Iris pigment epithelial cell (primary cell): ENCODE measurements around the gene FAM184A.
"Not testable (repeated sequence)": the region's sequence is repeated elsewhere in the genome, so short reads cannot be mapped to it uniquely, and the experiment has no call there.

Experiments used
- DNase-seq: peaks from one replicate; pipeline ENCODE4 v3.0.0-alpha.2; 2011; ENCODE audit warnings: low read depth

The FAM184A gene

DNA sequence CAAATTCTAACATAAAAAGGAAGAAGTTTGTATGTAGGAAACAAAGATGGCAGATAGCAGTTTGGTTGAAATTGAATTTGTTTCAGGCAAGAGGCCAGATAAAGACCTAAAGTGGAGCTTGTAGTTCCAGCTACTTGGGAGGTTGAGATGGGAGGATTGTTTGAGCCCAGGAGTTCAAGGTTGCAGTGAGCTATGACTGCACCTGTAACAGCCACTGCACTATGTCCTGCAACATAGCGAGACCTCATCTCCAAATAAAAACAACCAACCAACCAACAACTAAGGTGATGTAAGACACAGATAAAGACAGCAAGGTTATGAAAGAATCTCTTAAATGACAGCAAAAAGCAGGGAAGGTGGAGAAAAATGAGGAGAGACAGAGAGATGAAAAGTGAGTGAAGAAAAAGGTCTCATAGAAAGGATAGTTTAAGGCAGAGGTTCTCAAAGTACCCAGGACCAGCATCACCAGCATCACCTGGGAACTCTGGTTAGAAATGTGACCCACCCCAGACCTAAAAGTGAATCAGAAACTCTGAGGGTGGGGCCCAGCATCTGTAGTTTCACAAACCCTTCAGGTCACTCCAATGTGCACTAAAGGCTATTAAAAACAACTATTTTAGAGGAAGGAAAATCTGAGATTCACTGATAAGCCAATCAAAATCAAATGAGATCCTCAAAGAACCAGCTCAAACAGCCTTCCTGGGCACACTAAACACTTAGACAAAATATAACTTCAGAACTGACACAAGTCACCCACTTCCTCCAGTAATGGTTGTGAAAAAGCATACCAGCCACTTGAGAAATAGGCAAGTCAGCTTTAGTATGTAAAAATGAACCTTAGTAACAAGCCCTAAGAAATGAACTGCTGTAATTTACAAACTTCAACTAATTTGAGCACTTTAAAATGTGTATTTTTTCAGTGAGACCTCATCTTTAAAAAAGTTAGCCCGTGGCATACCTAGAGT lies 57.6 kb downstream of the FAM184A start:
- no peak for DNase-seq

DNA sequence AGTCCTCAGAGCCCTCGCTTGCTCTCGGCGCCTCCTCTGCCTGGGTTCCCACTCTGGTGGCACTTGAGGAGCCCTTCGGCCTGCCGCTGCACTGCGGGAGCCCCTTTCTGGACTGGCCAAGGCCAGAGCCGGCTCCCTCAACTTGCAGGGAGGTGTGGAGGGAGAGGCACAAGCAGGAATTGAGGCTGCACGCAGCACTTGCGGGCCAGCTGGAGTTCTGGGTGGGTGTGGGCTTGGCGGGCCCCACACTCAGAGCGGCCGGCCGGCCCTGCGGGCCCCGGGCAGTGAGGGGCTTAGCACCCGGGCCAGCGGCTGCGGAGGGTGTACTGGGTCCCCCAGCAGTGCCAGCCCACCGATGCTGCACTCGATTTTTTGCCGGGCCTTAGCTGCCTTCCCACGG lies 63.3 kb downstream of the FAM184A start:
- DNase-seq, result not testable (repeated sequence)

DNA sequence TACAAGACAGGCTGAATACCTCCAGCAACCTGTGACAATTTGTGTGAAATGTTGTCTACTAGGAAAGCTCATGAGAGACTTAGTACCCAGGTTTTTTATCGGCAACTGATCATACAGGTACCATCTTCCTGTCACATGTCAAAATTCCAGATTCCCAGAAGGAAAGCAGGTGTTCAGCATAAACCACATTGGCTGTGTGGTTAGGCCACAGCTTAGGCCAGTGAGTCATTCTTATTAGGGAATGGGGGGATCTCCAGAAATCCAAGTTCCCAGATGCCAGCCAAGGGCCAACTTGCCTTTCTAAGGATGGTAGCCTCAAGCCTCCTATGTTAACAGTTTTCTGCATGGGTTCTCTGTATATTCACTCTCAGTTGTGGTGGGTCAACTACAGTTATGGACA lies 65.9 kb downstream of the FAM184A start:
- no peak for DNase-seq

DNA sequence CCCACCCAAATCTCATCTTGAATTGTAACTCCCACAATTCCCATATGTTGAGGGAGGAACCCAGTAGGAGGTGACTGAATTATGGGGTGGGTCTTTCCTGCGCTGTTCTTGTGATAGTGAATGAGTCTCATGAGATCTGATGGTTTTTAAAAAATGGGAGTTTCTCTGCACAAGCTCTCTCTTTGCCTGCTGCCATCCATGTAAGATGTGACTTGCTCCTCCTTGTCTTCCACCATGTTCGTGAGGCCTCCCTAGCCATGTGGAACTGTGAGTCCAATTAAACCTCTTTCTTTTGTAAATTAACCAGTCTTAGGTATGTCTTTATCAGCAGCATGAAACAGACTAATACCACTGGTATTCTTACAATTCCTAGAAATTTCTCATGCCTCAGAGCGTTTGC lies 69.2 kb downstream of the FAM184A start:
- DNase-seq, result not testable (repeated sequence)

DNA sequence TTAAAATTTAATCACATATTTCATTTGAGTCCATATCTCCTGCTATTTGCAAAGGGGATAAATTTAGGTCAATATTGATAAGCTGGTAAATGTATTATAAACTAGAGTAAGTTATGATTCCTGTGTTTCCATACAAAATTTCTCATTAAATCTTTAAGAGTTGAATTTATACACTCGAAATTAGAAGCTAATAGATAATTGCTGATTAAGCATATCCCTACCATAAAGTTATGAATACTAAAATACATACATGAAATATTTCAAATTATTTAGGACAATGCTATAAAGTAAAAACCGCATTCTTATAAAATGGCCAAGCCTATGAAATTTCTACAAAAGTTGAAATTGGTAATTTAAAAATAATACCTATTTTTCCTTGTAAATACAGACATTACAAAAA lies 71.5 kb downstream of the FAM184A start:
- DNase-seq, result no peak

DNA sequence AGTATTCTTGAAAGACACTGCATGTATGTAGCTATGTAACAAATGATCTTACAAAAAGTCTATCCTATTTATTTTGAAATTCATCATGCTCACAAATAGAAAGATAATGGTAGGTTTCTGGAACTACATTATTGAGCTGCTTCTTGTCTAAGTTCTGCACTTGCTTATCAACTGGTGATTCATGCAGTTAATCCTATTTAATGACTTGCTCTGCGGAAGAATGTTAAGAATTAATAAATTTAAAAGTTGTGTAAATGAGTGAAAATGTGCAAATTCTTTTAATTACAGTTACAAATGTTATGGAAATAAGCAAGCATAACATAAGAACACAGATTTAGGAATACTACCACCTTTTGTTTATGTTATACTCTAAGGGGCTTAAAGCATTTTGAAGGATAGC lies 76.4 kb downstream of the FAM184A start:
- no peak for DNase-seq

DNA sequence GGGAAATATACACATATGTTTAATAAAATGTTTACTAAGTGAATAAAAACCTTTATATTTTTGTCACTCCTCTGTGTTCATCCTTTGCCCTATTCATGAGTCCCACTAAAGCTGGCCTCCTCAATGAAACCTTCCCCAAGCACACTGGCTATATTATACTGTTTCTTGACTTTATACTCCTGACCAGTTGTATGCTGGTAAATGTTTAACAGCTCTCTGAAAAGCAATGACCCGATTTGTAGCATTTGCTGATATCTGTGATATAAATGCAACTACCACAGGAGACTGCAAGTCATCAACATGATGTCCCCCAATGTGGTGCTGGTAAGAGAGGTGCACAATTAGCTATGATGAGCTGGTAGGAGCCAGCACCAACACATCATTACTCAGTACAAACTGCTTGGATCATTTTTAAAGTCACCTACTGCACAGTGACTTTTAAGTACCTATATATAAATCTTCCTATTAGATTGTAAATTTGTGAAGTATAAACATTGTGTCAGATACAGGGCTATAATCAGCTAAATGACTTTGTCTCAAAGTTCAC lies 78.9 kb downstream of the FAM184A start:
- no peak for DNase-seq

DNA sequence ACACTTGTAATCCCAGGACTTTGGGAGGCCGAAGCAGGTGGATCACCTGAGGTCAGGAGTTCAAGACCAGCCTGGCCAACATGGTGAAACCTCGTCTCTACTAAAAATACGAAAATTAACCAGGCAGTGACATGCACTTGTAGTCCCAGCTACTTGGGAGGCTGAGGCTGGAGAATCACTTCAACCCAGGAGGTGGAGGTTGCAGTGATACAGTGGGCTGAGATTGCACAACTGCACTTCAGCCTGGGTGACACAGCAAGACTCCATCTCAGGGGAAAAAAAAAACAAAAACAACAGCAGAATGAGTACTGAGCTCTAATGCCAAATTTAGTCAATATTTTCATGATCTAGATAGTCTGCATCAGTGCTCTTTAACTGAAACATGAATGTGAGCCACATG lies 81.0 kb downstream of the FAM184A start:
- DNase-seq, result not testable (repeated sequence)

DNA sequence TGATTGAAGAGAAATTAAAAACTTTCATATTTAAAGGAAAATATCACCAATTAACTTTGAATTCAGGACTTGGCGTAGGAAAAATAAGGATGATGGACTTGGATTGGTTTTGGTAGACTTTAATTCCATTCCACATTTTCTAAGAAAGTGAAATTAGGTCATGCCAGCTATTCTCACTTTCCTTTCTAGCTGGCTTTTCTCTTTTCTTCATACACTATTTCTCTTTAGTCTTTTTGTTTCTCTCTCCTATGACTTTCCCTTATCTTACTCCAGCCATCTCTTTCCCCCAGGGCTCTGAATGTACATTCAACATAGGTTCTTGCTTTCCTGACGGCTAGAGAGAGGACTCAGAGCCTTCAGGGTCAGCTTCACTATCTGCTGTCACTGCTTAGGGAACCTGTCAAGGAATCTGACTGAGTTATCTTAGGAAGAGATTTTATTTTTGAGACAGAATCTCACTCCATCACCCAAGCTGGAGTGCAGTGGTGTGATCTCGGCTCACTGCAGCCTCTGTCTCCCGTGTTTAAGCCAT lies 82.1 kb downstream of the FAM184A start:
- DNase-seq, result no peak

DNA sequence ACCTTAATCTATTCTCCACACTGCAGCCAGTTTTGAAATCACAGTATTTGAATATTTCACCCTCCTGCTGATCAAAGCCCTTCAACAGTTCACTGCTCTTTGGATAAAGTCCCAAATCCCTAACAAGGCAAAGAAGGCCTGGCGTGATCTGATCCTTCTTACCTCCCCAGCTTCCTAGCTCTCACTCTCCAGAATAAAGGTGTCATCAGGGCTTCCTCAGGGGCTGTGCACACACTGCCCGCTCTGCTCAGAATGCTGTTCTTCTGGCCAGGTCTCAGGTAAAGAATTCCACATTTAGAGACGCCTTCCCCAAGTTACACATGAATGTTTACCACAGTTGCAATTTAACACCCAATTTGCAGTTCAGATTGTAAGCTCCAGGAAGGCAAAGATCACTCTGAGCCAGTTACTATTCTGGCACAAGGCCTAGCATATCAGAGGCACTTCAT lies 84.6 kb downstream of the FAM184A start:
- DNase-seq, result no peak

DNA sequence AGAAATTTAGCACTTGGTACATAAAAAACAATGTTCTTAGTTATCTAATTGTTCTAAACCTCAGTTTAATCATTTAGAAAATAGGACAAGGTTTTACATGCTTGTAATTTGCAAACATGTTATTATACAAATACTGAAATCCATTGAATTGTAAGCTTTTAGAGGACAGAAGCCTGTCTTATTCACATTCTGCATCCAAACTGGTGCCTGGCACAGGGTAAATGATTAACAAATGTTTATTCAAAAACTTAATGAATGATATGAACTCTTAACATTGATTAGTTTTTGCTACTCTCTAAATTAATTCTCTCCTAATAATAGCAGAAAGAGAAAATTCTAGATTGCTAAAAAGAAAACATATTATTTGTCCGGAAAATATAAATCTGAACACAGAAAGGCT lies 85.1 kb downstream of the FAM184A start:
- DNase-seq, result no peak

DNA sequence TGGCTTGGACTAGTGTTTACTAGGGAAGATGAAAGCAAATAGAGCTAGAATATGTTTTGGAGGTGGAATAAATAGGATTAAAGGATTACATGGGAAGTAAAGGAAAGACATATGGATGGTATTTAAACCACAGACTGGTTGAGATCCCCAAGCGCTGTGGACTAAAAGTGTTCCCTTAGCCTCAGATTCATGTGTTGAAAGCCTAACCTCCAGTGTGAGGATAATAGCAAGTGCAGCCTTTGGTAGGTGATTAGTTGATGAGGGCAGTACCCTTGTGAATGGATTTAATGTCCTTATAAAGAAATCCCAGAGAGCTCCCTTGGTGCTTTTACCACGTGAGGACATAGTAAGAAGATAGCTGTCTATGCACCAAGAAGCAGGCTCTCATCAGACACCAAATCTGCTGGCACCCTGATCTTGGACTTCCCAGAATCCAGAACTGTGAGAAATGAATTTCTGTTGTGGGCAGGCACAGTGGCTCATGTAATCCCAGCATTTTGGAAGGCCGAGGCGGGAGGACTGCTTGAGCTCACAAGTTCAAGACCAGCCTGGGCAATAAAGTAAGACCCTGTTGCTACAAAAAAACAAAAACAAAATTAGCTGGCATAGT lies 86.2 kb downstream of the FAM184A start:
- DNase-seq, result no peak

DNA sequence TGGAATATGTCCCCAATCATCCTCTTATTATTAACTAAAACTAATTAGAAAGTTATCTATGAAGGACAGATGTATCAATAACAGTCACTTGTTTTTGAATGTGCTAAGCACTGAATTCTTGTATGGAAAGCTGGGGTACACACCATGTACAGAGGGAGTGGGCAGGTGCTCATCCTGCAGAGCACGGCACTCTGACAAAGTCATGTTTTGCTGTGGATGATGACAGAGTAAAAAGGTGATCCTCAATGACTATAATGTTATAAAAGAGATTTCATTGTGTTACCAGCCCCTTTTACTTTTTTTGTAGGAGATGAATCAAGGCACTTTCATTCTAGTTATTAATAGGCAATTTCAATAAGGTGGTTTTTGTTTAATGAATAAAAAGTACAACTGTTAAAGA lies 92.2 kb downstream of the FAM184A start:
- DNase-seq, result no peak

DNA sequence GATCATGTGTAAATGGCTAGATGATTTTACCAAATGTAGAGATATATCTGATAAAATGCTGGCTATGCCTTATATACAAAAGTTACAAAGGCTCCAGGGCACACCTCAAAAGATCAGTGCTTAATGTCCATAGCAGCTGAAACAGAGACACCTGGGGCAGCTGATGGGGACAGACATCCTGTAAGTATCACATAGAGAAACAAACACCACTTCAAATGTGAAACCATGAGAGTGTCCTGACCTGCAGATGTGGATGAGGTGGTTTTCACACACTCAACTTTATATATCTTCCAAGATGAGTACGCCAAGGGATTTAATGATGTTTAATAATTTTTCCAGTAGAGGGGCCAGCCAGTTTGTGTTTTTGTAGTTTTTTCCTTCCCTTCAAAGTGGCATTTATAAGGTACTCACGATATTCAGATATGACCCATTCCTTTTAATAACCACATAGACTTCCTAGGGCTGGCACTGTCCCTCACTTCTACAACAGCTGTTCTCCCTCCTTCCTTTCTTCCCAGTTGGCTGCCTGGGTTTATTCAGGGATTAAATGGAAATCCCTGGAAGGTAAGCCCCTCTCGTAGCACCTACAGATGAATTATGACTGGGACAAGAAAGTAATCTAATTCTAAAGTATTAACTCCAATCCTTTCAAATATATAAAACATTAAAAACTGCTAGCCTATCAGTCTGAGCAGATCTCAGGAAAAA lies 93.2 kb downstream of the FAM184A start:
- no peak for DNase-seq

DNA sequence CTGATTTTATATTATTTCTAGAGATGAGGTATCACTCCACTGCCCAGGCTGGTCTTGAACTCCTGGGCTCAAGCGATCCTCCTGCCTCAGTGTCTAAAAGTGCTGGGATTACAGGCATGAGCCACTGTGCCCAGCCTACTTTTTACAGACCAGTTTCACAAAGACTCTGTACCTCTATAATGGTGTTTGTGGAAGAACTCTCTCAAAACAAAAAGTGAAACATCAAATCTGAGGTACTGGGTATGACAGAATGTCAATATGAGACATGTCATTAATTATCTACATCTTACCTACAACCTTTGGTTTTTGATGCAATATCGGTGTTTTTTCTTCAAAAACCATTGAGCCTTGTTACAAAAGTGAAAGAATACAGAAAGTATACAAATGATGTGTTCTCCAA lies 94.1 kb downstream of the FAM184A start:
- no peak for DNase-seq

DNA sequence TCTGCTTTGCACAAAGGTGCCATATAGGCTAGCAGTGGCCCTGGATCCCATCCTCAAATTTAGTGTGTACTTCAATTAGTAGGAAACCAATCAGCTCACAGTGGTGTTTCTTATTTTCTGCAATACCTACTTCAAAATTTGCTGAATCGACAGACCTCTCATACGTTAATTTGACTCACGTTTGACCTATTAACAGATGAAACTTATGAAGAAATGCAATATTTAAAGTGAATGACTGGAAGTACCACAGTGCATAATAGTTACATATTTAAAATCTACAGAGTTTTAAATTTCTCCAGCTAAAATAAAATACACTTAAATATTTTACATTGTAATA lies 95.9 kb downstream of the FAM184A start:
- DNase-seq, result no peak

DNA sequence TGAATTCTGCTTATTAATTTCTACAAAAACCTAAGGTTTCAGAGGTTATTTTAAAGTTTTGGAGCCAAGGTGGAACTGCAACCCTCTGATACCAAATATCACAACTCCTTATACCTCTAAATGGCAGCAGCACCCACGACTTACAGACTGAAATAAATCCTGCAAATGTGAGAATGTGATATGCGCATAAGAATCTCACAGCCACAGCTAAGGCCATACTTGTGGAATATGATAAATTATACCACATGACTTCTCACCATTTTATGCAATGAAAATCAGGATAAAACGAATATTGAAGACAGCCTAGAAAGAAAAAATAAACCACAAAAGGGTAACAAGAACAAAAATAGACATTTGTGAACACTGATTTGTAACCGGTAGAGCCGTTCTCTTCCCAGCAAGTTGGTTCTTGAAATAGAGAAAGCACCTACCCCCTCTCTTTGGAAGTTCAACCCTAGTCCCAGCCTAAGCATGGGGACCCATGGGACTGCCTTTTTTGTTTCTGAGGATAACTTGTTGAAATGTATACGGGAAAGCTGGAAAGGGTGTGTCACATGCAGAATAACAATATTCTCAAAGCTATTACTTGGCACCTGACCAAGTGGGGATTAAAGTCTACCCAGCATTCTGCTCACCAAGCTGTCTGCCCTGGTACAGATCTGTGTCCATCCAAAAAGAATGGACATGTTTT lies 96.4 kb downstream of the FAM184A start:
- DNase-seq, result no peak

DNA sequence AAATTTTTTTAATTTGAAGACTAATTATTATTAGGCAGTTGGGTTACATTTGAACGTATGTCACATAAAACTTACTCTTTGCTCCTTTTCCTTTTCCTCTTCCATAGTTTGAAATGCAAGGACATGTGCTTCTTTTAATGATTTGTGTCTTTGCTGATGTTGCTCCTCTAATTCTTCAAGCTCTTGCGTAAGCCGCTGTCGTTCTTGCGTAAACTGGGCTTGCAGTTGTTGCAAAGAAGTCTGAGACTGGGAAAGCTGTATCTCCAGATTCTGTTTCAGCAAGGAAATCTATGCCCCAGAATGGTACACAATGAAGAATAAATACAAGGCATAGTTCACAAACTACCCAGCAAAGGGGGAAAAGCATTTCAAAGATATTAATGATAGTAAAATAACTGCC lies 98.4 kb downstream of the FAM184A start:
- peak; percentile 62 for DNase-seq

DNA sequence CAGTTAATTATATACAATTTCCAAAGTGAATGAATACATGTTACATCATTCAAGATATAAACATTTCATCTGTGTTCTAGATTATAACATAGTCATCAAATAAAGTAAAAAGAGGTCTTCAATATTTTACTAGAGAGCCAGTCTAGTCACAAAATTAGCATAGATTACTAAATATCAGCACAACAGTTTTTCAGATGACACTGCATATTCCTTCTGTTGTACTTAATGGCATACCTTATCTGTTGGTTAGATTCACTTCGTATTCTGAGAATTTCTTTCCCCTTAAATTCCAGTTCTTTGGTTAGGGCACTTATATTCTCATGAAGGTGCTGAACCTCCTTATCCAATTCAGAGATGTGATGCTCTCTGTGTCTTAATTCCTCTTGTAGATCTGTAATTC lies 103.7 kb downstream of the FAM184A start:
- DNase-seq, result no peak

DNA sequence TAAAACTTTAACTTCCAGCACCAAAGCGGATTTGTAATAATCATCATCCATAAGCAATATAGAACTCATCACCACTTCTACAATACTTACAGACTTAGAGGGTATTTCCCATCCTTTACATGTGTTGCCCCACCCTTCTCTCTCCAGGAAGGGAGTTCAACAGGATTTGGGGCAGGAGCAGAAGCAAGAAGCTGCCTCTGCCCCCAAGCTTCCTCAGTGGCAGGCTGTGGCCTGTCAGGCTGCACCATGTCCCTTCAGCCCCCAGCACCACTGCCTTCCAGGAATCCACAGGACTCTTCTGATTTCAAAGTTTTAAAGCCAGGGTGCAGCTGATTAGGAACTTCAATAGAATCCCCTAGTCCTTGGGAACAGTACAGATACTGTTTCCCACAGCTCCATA lies 106.8 kb downstream of the FAM184A start:
- no peak for DNase-seq

DNA sequence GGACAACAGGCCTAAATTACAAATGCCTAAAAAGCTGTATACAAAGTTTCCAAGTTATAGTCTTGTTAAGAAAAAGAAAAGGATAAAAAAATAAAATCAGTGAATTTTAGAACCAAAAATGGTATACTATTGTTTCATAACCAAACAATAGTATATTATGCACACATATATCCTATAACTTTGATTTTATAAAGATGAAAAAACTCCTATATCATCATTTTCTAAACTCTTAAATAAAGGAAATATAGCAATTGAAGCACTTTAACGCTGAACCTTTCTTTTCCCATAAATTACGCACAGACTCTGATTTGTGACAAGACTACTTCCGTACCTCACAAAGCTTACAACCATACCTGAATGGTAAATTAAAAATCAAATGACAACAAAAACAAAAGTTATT lies 107.6 kb downstream of the FAM184A start:
- no peak for DNase-seq

DNA sequence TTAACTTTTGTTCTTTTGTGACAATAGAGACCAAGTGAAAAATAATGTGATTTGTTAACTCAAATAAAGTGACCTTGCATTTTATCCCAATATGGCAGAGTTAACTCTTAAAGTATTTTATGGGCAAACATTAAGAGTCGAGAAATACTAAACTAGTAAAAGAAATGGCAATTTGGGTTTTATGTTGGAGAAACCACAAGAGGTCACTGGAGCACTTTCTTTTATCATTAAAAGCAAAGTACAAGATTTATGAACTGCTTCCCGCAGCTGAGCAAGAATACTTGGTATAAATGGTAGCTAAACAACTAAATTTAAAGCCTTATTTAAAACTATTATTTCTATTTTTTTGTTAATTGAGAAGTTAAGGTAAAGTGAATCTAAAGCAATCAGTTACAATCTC lies 110.0 kb downstream of the FAM184A start:
- peak; percentile 7 for DNase-seq
